Stomach smooth muscle (tissue), 2 donors: Measurements from ENCODE around the gene AP4S1.

Experiments
- H3K27ac ChIP-seq: one replicate; pipeline ENCODE4 v1.7.0; 2013; ENCODE audit warnings: mild to moderate bottlenecking, low read length, inconsistent platforms
- H3K27me3 ChIP-seq, 2 donors: one replicate each; pipeline ENCODE4 v1.7.0; 2013; ENCODE audit warnings: low read length in 2 of 2; ENCODE audit not compliant: insufficient read depth in 2 of 2, control insufficient read depth in 1 of 2
- H3K36me3 ChIP-seq, 2 donors: one replicate each; pipeline ENCODE4 v1.7.0; 2013; ENCODE audit warnings: low read length in 2 of 2; ENCODE audit not compliant: control insufficient read depth in 2 of 2, insufficient read depth in 2 of 2
- H3K4me1 ChIP-seq: one replicate; pipeline ENCODE4 v1.7.0; 2013; ENCODE audit warnings: low read length; ENCODE audit not compliant: control insufficient read depth, insufficient read depth
- H3K4me3 ChIP-seq, 2 donors: one replicate each; pipeline ENCODE4 v1.7.0; 2013; ENCODE audit warnings: low read length in 2 of 2
- H3K9ac ChIP-seq, 2 donors: one replicate each; pipeline ENCODE4 v1.7.0; 2013; ENCODE audit warnings: low read length in 2 of 2, mild to moderate bottlenecking in 1 of 2
- H3K9me3 ChIP-seq, 2 donors: one replicate each; pipeline ENCODE4 v1.7.0; 2013; ENCODE audit warnings: low read length in 2 of 2; ENCODE audit not compliant: control insufficient read depth in 2 of 2
- donor health status: healthy.
- donor health status: Pancreatic carcinoma.

AP4S1 gene

DNA sequence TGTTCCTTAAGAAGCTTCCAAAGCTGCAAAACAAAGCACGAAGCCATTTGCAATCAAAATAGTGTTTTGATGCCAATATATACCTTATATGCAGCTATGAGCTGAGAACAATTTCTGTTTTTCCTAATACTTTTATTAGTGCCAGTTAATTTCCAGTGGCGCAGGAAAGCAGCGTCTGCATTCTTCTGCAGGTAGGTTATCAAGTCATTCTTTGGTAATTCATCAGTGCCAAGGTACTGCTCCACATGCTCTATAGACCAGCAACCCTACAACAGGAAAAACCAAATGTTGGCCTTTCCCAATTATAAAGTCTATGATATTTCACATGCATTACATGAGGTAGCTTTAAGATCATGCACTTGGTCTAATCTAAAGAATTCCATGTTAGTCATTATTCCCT, 88.3 kb downstream of the AP4S1 start:
- no peaks in the 10 kb centered on the region for H3K4me1 ChIP-seq
- H3K27me3 ChIP-seq, result no peaks in the 10 kb centered on the region
- no peak overlapping the region for H3K27ac ChIP-seq
- no peak overlapping the region for H3K4me3 ChIP-seq
- H3K9ac ChIP-seq, result no peak overlapping the region
- peaks cover 44 to 60% of the 10 kb centered on the region in 2 donors for H3K36me3 ChIP-seq
- no peaks in the 10 kb centered on the region for H3K9me3 ChIP-seq

DNA sequence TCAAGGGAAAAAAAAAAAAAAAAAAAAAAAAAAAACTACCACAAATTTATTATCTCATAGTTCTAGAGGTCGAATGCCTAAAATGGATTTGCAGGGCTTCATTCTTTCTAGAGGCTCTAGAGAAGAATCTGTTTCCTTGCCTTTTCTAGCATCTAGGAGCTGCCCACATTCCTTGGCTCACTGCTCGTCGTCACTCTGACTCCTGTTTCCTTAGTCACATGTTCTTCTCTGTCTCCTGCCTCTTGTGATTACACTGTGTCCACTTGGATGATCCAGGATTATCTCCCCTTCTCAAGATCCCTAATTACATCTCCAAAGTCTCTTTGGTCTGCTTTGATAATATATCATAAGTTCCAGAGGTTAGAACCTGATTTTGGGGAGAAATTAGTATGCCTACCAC, 93.4 kb downstream of the AP4S1 start:
- Histone ChIP-seq H3K4me1 (no peaks in the 10 kb centered on the region), H3K36me3 (peaks cover 53 to 67% of the 10 kb centered on the region in 2 donors), H3K9me3 (no peaks in the 10 kb centered on the region), H3K9ac (no peak overlapping the region), H3K27me3 (no peaks in the 10 kb centered on the region), H3K27ac (no peak overlapping the region), H3K4me3 (no peak overlapping the region)

DNA sequence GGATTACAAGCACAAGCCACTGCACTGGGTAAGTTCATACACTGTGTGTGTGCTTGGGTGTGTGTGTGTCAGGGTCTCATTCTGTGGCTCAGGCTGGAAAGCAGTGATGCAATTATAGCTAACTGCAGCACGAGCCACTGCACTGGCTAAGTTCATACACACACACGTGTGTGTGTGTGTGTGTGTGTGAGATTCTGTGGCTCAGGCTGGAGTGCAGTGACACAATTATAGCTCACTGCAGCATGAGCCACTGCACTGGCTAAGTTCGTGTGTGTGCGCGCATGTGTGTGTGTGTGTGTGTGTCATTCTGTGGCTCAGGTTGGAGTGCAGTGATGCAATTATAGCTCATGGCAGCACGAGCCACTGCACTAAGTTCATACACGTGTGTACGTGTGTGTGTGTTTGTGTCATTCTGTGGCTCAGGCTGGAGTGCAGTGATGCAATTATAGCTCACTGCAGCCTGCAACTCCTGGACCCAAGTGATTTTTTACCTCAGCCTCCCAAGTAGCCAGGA, 96.7 kb downstream of the AP4S1 start:
- Histone ChIP-seq H3K9me3 (no peaks in the 10 kb centered on the region), H3K36me3 (peaks cover 41 to 50% of the 10 kb centered on the region in 2 donors), H3K9ac (no peak overlapping the region), H3K27ac (no peak overlapping the region), H3K4me1 (no peaks in the 10 kb centered on the region), H3K4me3 (no peak overlapping the region), H3K27me3 (no peaks in the 10 kb centered on the region)

GRCh38 chr14:31122921-31123320, 97.5 kb downstream of the AP4S1 start:
- Histone ChIP-seq H3K27me3 (no peaks in the 10 kb centered on the region), H3K27ac (no peak overlapping the region), H3K4me1 (no peaks in the 10 kb centered on the region), H3K9me3 (no peaks in the 10 kb centered on the region), H3K9ac (no peak overlapping the region), H3K4me3 (no peak overlapping the region), H3K36me3 (peaks cover 39 to 50% of the 10 kb centered on the region in 2 donors)

- peaks cover 40 to 53% of the 10 kb centered on the region in 2 donors for H3K36me3 ChIP-seq
- H3K27ac ChIP-seq, result no peak overlapping the region
- H3K9me3 ChIP-seq, result no peaks in the 10 kb centered on the region
- H3K9ac ChIP-seq, result no peak overlapping the region
- no peaks in the 10 kb centered on the region for H3K4me1 ChIP-seq
- H3K4me3 ChIP-seq, result no peak overlapping the region
- H3K27me3 ChIP-seq, result no peaks in the 10 kb centered on the region
Measured at GRCh38 chr14:31124197-31124596, 98.7 kb downstream of the AP4S1 start.

GRCh38 chr14:31125231-31125630, 99.8 kb downstream of the AP4S1 start:
- no peaks in the 10 kb centered on the region for H3K9me3 ChIP-seq
- no peak overlapping the region for H3K27ac ChIP-seq
- H3K36me3 ChIP-seq, result peaks cover 36 to 46% of the 10 kb centered on the region in 2 donors
- no peaks in the 10 kb centered on the region for H3K4me1 ChIP-seq
- no peak overlapping the region for H3K9ac ChIP-seq
- H3K27me3 ChIP-seq, result no peaks in the 10 kb centered on the region
- H3K4me3 ChIP-seq, result no peak overlapping the region

GRCh38 chr14:31126680-31127079, 101.2 kb downstream of the AP4S1 start:
- Histone ChIP-seq H3K27me3 (no peaks in the 10 kb centered on the region), H3K4me3 (no peak overlapping the region), H3K36me3 (peaks cover 27 to 34% of the 10 kb centered on the region in 2 donors), H3K27ac (no peak overlapping the region), H3K4me1 (no peaks in the 10 kb centered on the region), H3K9ac (no peak overlapping the region), H3K9me3 (no peaks in the 10 kb centered on the region)

- Histone ChIP-seq H3K36me3 (peaks cover 19 to 25% of the 10 kb centered on the region in 2 donors), H3K9me3 (no peaks in the 10 kb centered on the region), H3K9ac (no peak overlapping the region), H3K27me3 (no peaks in the 10 kb centered on the region), H3K4me1 (no peaks in the 10 kb centered on the region), H3K4me3 (no peak overlapping the region), H3K27ac (no peak overlapping the region)
Measured at GRCh38 chr14:31127690-31128089, 102.2 kb downstream of the AP4S1 start.

DNA sequence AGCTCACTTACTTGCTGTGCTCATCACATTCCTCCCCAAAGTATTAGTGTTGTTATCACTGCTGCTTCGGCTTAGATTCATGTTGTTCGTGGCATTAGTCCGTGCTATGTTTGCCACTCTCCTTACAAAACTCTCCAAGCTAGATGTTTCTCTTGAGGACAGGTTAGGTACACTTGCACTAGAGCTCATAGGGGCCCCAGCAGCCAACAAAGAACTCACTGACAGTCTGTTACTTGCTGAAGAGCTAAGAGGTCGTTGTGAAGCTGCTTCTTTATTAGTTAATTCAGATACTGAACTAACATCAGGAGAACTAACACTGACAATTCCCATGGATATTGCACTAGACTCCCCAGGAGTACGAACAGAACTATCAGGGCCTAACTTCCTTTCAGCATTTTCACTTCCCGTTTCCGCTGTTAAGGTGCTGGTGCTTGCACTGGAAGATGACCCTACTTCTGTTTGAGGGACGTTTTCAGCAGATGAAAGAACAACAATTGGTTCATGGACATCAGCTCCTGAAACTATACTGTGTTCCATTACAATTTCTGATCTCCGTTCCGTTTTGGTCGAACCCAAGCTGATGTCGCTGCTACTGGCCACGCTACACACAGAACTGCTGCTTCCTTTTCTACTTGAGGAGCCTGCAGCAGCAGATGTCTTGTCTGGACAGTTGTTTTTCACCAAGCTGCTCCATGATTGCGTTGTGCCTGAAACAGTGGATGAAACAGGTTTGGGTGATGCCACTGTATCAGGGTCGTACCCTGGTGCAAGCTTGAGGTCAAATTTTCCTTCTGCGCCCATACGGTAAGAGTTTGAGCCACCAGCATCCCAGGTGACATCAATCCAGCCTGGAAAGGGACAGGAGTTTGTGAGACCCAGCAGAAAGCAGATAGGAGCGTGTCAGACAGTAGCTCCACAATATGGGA, 103.4 kb downstream of the AP4S1 start:
- Histone ChIP-seq H3K9me3 (no peaks in the 10 kb centered on the region), H3K36me3 (peaks cover 22 to 23% of the 10 kb centered on the region in 2 donors), H3K9ac (no peak overlapping the region), H3K4me3 (no peak overlapping the region), H3K27ac (no peak overlapping the region), H3K27me3 (no peaks in the 10 kb centered on the region), H3K4me1 (no peaks in the 10 kb centered on the region)

GRCh38 chr14:31133133-31133532, 107.7 kb downstream of the AP4S1 start:
- Histone ChIP-seq H3K4me1 (no peaks in the 10 kb centered on the region), H3K36me3 (peaks cover 25 to 38% of the 10 kb centered on the region in 2 donors), H3K9ac (no peak overlapping the region), H3K9me3 (no peaks in the 10 kb centered on the region), H3K27ac (no peak overlapping the region), H3K27me3 (no peaks in the 10 kb centered on the region), H3K4me3 (no peak overlapping the region)
